ENCODE results near the gene RASAL2. TPM values are rescaled to one million over a fixed set of nuclear protein-coding genes. Genes with fewer than 3 reads are reported as not detected.
A peak's percentile ranks its signal among the peaks of the same experiment; 100 is the strongest.

RASAL2 gene
- total RNA-seq, 1 experiment from 2014 or later: 31.6 TPM

GRCh38 chr1:178308438-178308837 lies 214.5 kb downstream of the RASAL2 start:
- ATAC-seq (no peak), DNase-seq (ENCODE audit: low read depth, low spot score) (no peak)
- no peaks in the 10 kb centered on the region for H3K27me3 ChIP-seq (ENCODE audit: control insufficient read depth, insufficient read depth, low read length)
- no peak overlapping the region for H3K4me3 ChIP-seq (ENCODE audit: low read depth in 2 of 2, low read length in 2 of 2)
- POLR2A ChIA-PET: interaction anchor here (0.6 to 0.7 kb wide), 2 partner anchors 229 to 296 kb away, joined by 3 to 8 read pairs; no protein-coding TSS in a partner anchor
- no peaks in the 10 kb centered on the region for H3K36me3 ChIP-seq (ENCODE audit: control insufficient read depth, insufficient read depth, low read length)
- no peak overlapping the region for H3K27ac ChIP-seq (ENCODE audit: low read length)
- H3K4me1 ChIP-seq (ENCODE audit: control insufficient read depth, insufficient read depth, low read length): peaks cover 12% of the 10 kb centered on the region
- BruUV-seq (replicated peaks): no TSS peak
- no peak for TF ChIP-seq CTCF (IDR thresholded peaks at IDR 0.05)
- no peak for TF ChIP-seq REST (IDR thresholded peaks at IDR 0.05; ENCODE audit: insufficient read depth in 1 of 2, low read depth in 2 of 2, low read length in 1 of 2)
- TF ChIP-seq POLR2AphosphoS5 (IDR thresholded peaks at IDR 0.05; ENCODE audit: low read depth, low read length): no peak
- no peak for TF ChIP-seq SIN3A (IDR thresholded peaks at IDR 0.05; ENCODE audit: borderline replicate concordance, insufficient read depth, low read depth, low read length)
- TF ChIP-seq TCF7L2 (IDR thresholded peaks at IDR 0.05; ENCODE audit: low read depth, low read length): no peak
- intact Hi-C loops (cut with micrococcal nuclease; ENCODE audit: unreplicated experiment): loop anchor here (5.0 to 10.0 kb wide), 2 partner anchors 224 to 446 kb away; no protein-coding TSS in a partner anchor
- no peaks in the 10 kb centered on the region for H3K9me3 ChIP-seq (ENCODE audit: control insufficient read depth, insufficient read depth, low read depth, low read length)
- in situ Hi-C loops (cut with HindIII; ENCODE audit: low pct_unique_long_range_greater_than_20kb, low sequenced_read_pairs): no loop called here
- CTCF ChIA-PET: interaction anchor here (0.6 kb wide), 2 partner anchors 9 kb away, joined by 3 to 4 read pairs; no protein-coding TSS in a partner anchor

GRCh38 chr1:178310685-178311105 lies 216.8 kb downstream of the RASAL2 start:
- in situ Hi-C loops (cut with HindIII; ENCODE audit: low pct_unique_long_range_greater_than_20kb, low sequenced_read_pairs): no loop called here
- POLR2A ChIA-PET: interaction anchor here (0.6 kb wide), 1 partner anchor 32 kb away, joined by 3 read pairs; no protein-coding TSS in a partner anchor

More at GRCh38 chr1:178310685-178311105, 216.8 kb downstream of the RASAL2 start:
- no peaks in the 10 kb centered on the region for H3K9me3 ChIP-seq (ENCODE audit: control insufficient read depth, insufficient read depth, low read depth, low read length)
- H3K36me3 ChIP-seq (ENCODE audit: control insufficient read depth, insufficient read depth, low read length): no peaks in the 10 kb centered on the region
- H3K4me3 ChIP-seq (ENCODE audit: low read depth in 2 of 2, low read length in 2 of 2): no peak overlapping the region
- ATAC-seq (peak; percentile 85), DNase-seq (ENCODE audit: low read depth, low spot score) (no peak)
- CTCF ChIA-PET: interaction anchor here (0.7 kb wide), 2 partner anchors 217 to 707 kb away, joined by 3 read pairs; partner anchors contain the start of gene RASAL2
- intact Hi-C loops (cut with micrococcal nuclease; ENCODE audit: unreplicated experiment): loop anchor here (5.0 kb wide), 1 partner anchor 207 kb away; no protein-coding TSS in a partner anchor
- no peak for TF ChIP-seq REST (IDR thresholded peaks at IDR 0.05; ENCODE audit: insufficient read depth in 1 of 2, low read depth in 2 of 2, low read length in 1 of 2)
- peak; percentile 73 for TF ChIP-seq CTCF (IDR thresholded peaks at IDR 0.05)
- H3K27me3 ChIP-seq (ENCODE audit: control insufficient read depth, insufficient read depth, low read length): no peaks in the 10 kb centered on the region
- BruUV-seq (replicated peaks): no TSS peak
- H3K4me1 ChIP-seq (ENCODE audit: control insufficient read depth, insufficient read depth, low read length): peaks cover 12% of the 10 kb centered on the region
- no peak overlapping the region for H3K27ac ChIP-seq (ENCODE audit: low read length)
